ENCODE results near the gene DNAAF8. TPM values are rescaled to one million over a fixed set of nuclear protein-coding genes. Genes with fewer than 3 reads are reported as not detected.

The DNAAF8 gene
- 1.4 and 1.7 TPM in 2 replicates for total RNA-seq

DNA sequence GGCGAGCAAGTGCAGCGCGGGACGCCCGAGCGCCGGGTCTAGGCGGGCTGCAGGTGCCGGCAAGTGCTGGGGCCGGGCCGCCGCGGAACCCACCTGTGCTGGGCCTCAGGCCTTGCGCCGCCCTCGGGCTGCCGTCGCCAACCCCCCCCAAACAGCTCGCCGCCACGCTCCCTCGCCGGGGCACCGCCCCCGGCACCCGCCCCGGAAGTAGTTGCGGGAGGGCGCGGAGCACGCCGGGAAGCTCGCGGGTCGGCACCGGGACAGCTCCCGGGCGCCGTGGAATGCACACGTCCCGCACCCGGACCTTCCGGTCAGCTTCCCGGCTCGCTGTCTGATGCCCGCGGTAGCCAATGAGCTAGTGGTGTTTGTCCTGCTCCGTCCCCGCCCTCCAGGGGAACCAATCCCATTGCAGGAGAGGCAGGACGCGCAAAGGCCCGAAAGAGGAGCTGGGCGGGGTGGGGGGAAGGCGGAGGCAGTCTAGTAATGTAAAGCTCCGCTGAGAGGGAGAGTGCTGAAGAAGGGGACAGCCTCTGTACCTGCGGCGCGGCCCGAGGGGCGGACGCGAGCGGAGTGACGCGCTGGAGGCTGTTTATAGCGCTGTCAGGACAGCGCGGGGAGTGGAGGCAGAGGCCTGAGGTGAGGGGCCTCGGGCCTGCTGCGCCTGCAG lies at the start of gene DNAAF8, which contains the start of gene ANKS3:
Gene DNAAF8 (plus strand): TSS at position 475 of the 667 bp plus-strand sequence. CDS start 1,978 bp downstream, outside the sequence.
Gene ANKS3 (minus strand): TSS at position 209 of the 667 bp plus-strand sequence. CDS start 4,122 bp downstream, outside the sequence.

DNA sequence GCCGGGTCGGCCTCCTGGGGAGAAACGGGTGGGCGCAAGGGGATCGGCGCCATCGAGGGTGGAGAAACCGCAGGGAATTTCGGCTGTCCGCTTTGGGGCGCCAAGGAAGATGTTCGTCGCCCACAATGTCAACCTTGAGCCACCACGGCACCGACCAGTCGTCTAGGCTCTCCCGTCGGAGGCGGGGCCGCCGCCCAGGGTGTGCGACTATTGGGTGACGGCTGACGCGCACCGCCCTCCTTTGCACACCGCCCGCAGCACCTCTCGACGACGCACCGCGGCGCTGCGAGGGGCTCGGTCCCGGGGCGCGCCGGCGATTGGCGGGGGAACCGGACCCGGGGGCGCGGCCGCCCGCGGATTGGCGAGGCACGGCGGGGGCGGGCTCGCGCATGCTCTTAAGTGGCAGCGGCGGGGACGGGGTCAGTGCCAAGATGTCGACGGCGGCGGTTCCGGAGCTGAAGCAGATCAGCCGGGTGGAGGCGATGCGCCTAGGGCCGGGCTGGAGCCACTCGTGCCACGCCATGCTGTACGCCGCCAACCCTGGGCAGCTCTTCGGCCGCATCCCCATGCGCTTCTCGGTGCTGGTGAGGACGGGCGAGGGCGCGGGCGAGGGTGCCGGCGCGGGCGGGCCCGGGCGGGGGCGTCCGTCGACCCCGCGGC lies 40.9 kb upstream of the DNAAF8 start, which contains the start of gene NUDT16L1:
Gene NUDT16L1 (plus strand): TSS at position 267 of the 660 bp plus-strand sequence. CDS start 165 bp downstream, at position 432.

DNA sequence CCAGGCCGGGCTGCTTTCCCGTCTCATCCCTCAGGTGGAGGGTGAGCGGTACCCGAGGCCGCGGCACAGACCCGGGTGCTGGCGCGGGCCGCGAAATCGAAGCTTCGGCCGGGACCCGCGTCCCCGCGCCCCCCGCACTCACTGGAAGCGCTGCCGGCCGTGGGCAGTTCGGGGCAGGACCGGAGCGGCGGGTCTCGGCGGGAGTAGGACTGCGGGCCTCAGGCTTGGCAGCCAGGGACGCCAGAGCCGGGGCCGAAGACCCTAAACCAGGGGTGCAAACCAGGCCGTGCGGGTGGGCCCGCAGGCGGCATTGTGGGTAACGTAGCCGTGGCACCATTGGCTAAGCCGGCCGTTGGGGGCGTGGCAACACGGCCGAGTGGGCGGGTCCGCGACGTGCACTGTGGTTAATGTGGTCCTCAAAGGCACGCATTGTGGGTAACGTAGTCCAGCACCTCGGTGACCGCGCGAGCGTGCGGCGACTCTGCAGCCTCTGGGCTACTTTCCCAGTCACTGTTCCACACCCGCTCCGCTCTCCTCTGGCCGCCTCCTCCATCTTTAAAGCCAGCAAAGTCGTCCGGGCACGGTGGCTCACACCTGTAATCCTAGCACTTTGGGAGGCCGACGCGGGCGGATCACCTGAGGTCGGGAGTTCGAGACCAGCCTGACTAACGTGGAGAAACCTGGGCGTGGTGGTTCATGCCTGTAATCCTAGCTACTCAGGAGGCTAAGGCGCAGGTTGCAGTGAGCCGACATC lies 32.7 kb downstream of the DNAAF8 start, which contains the start of gene ZNF500:
Gene ZNF500 (minus strand): TSS at position 288 of the 754 bp plus-strand sequence. CDS start 1,184 bp downstream, outside the sequence.

DNA sequence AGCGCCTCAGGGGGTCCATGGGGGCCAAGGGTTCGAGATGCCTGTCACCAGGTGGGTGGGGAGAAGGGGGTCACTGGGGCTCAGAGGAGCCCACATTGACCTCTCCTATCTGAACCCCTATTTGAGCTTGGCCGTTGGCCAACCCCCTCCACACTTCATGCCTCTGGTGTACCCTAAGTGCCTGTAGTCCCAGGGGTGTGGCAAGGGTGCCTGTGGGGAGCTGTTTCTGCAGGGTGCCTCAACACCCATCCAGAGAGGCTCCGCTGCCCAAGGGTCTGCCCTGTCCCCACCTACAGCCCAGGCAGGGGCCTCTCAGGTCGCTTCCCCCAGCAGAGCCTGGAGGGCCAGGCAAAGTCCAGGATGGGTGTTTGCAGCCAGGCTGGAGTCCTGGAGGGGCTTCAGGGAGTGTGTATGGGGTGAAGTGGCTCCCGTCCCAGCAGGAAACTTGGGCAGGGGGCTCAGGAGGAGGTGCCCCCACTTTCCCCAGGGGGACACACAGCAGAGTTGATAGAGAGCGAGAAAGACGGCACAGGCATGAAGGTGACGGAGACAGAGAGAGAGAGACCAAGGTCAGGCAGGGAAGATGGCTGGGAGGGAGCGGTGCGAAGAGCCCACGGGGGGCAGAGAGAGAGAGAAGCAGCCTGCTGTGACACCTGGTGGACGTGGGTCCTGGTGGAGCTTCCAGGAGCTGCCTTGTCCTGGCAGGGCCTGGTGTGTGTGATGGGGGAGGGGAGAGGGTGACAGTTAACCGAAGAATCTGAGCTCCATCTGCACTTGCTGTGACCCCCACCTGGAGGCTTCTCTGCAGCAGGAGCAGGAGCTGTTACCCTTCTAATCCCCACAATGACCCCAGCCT lies 53.5 kb downstream of the DNAAF8 start, which contains the start of gene SEPTIN12:
Gene SEPTIN12 (minus strand): TSS at position 719 of the 856 bp plus-strand sequence. CDS start 700 bp downstream, at position 19.

DNA sequence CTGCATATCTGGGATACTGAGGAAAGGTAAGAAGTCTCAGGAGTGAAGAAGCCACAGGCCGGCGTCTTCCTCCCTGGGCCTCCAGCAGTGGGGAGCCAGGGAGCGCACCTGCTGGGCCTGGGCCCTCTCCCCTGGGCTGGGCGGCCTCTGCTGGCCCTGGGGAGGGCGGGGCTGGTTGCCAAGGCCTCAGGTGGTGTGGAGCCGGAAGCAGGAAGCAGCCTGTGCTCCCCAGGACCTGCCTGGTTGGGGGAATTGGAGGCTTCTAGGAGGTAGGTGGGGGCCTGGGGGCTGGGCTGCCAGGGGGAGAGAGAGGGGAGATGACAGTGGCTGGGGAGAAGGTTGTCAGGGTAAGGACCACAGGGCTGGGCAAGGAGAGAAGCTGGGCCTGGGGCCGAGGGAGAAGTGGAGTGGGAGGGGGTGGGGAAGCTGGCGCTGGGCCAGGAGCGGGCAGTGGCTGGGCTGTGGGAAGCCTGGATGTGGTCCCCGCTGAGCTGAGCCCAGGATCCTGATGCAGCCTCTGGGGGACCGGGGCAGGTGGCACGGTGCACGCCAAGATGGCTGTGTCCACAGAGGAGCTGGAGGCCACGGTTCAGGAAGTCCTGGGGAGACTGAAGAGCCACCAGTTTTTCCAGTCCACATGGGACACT lies 61.0 kb downstream of the DNAAF8 start, which contains the start of gene SMIM22:
Gene SMIM22 (plus strand): TSS at position 189 of the 647 bp plus-strand sequence. CDS start 366 bp downstream, at position 555.

Other genes starting within 250 kb of the DNAAF8 start
- 6.8 and 10.2 TPM in 2 replicates for gene CDIP1, start 195.8 kb upstream of the DNAAF8 start, total RNA-seq
- gene C16orf96, start 178.2 kb upstream of the DNAAF8 start, total RNA-seq = under 0.01 TPM in 2 replicates
- 3.8 and 4.5 TPM in 2 replicates for gene UBALD1, start 119.6 kb upstream of the DNAAF8 start, total RNA-seq
- gene MGRN1, start 109.7 kb upstream of the DNAAF8 start, total RNA-seq = 17.6 and 25.1 TPM in 2 replicates
- 23.8 and 28.0 TPM in 2 replicates for gene NUDT16L1, start 41.0 kb upstream of the DNAAF8 start, total RNA-seq
- 26.0 and 32.0 TPM in 2 replicates for gene ANKS3, start 266 bp upstream of the DNAAF8 start, total RNA-seq
- 5.0 and 8.1 TPM in 2 replicates for gene ZNF500, start 32.6 kb downstream of the DNAAF8 start, total RNA-seq
- not detected in 2 replicates for gene SEPTIN12, start 53.8 kb downstream of the DNAAF8 start, total RNA-seq
- gene SMIM22, start 60.8 kb downstream of the DNAAF8 start, total RNA-seq = not detected in 2 replicates
- 7.8 and 12.1 TPM in 2 replicates for gene ROGDI, start 68.1 kb downstream of the DNAAF8 start, total RNA-seq
- gene GLYR1, start 112.8 kb downstream of the DNAAF8 start, total RNA-seq = 33.1 and 42.1 TPM in 2 replicates
- gene UBN1, start 112.9 kb downstream of the DNAAF8 start, total RNA-seq = 13.4 and 16.5 TPM in 2 replicates
- 5.4 and 8.9 TPM in 2 replicates for gene PPL, start 202.6 kb downstream of the DNAAF8 start, total RNA-seq
- gene SEC14L5, start 223.8 kb downstream of the DNAAF8 start, total RNA-seq = 0.09 and 0.28 TPM in 2 replicates

Measured in smooth muscle cell of bladder (primary cell).